Fibroblast of the aortic adventitia (primary cell): Measurements from ENCODE around the gene GPD1L. TPM values are rescaled to one million over a fixed set of nuclear protein-coding genes. Genes with fewer than 3 reads are reported as not detected.
A peak's percentile ranks its signal among the peaks of the same experiment; 100 is the strongest.
"Not testable (repeated sequence)": the region's sequence is repeated elsewhere in the genome, so short reads cannot be mapped to it uniquely, and the experiment has no call there.

Experiments
- DNase-seq: peaks from one replicate; pipeline ENCODE4 v3.0.0-alpha.2; 2010; ENCODE audit warnings: low read depth
- H3K4me3 ChIP-seq: 2 replicates; pipeline ENCODE4 v1.5.1; 2011; ENCODE audit warnings: low read depth, mild to moderate bottlenecking, control low read depth, low read length, moderate library complexity
- total RNA-seq: library from RNA; depleted of rRNA; stranded (reverse); fragments of >200 nt; gene quantifications from 2 replicates; pipeline ENCODE4 v1.2.3, GENCODE V29; 2012; ENCODE audit warnings: low replicate concordance
- TF ChIP-seq, protein P1 (sequence below): IDR thresholded peaks from 2 replicates; pipeline ENCODE4 v1.5.1; 2011; ENCODE audit warnings: mild to moderate bottlenecking, low read length, control low read depth, inconsistent platforms; ENCODE audit not compliant: insufficient read depth

The GPD1L gene
- 8.5 and 10.3 TPM in 2 replicates for total RNA-seq

DNA sequence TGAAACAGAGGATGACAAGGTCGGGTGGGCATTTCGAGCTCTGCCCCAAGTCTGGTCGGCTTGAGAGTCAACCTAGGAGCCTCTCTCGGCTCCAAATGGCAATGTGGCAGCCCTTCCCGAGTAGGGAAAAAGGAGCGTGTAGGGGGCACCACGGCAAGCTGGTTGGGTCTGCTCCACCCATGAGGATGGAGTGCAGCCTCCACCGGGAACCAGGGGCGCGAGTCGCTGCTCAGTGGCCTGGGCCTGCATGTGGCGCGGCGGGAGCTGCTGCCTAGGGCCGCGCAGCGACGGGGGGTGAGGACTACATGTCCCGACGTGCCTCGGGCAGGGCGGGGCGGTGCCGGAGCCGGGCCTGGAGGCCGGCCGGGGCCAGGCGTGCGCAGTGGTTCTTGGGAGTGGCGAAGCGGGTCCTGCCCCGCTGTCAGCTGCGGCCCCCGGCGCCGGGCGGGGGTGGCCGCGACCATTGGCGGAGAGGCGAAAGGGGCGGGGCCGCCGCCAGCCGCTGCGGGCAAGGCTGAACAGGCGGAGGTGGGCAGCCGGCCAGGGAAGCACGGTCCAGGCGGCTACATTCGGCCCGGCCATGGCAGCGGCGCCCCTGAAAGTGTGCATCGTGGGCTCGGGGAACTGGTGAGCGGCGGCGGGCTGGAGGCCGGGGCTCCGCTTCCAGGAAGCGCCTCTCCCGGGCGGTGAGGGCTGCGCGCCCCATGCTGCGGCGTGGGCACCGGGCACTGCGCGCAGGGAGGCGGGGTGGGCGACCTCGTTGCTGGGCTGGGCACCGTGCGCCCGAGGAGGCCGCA, at the start of gene GPD1L:
Gene GPD1L (plus strand): TSS at position 489 of the 797 bp plus-strand sequence. CDS start 92 bp downstream, at position 581.
- TF ChIP-seq, protein P1, sequence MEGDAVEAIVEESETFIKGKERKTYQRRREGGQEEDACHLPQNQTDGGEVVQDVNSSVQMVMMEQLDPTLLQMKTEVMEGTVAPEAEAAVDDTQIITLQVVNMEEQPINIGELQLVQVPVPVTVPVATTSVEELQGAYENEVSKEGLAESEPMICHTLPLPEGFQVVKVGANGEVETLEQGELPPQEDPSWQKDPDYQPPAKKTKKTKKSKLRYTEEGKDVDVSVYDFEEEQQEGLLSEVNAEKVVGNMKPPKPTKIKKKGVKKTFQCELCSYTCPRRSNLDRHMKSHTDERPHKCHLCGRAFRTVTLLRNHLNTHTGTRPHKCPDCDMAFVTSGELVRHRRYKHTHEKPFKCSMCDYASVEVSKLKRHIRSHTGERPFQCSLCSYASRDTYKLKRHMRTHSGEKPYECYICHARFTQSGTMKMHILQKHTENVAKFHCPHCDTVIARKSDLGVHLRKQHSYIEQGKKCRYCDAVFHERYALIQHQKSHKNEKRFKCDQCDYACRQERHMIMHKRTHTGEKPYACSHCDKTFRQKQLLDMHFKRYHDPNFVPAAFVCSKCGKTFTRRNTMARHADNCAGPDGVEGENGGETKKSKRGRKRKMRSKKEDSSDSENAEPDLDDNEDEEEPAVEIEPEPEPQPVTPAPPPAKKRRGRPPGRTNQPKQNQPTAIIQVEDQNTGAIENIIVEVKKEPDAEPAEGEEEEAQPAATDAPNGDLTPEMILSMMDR: peak; percentile 11

DNA sequence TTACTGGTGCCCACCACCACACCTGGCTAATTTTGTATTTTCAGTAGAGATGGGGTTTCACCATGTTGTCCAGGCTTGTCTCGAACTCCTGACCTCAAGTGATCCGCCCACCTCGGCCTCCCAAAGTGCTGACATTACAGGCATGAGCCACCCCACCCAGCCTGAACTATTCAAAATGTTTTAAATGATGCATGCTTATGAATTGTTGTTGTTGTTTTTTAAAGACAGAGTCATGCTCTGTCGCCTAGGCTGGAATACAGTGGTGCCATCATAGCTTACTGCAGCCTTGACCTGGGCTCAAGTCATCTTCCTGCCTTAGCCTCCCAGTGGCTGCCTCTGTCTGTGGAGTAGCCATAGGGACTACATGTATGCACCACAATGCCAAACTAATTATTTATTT, 48.0 kb upstream of the GPD1L start:
- not testable (repeated sequence) for DNase-seq

More for the DNA sequence above, at the start of gene GPD1L:
- peak; percentile 83 for DNase-seq
- peak within 1 kb of the TSS; percentile 75 for H3K4me3 ChIP-seq

DNA sequence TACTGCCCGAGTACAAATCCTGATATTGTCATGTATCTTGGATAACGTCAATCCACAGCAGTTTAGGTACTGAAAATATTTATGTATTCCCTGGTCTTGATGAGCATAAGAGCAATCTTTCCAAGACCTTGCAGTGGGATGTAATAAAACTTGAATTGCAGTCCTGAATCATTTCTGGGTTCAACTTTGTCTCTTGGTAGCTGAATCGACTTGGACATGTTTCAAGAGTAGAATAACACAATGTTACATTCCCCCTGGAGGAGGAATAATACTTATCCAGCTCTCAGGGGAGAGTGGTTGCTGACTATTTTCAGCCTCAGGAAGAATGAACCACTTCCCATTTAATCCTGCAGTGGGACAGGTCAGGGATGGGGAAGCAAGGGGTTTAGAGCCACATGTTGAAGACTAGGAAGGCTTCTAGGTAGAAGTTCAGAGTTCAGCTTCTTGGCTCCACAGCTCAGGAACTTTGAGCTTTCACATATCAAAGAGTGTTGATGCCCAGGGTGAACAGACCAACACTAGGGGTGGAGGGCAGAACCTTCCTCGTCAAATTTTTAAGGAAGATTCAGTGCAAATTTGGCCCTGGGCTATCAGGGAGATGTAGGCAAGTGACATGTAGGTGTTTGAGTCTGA, 43.4 kb upstream of the GPD1L start:
- TF ChIP-seq, protein P1: no peak
- no peak for DNase-seq
- no peak overlapping the region for H3K4me3 ChIP-seq

More for the DNA sequence above, 48.0 kb upstream of the GPD1L start:
- H3K4me3 ChIP-seq: not testable (repeated sequence)

DNA sequence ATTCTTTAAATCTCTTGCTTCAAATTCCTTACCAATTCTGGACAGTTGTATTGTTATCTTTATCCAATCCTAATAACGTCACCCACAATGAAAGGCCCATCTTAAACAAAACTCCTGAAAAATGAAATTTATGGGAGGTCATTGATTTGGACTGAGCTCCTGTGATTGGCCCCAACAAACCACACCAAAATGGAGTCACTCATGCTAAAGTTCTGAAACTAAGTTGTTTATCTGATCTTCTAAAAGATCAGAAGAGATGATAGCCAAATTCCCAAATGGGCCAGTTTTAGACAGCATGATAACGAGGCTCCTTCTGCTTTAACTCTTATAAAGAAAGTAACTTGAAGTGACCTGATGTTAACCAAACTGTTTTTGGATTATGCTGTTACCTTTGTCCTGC, 39.7 kb upstream of the GPD1L start:
- TF ChIP-seq, protein P1: no peak
- DNase-seq: no peak
- H3K4me3 ChIP-seq: no peak overlapping the region

DNA sequence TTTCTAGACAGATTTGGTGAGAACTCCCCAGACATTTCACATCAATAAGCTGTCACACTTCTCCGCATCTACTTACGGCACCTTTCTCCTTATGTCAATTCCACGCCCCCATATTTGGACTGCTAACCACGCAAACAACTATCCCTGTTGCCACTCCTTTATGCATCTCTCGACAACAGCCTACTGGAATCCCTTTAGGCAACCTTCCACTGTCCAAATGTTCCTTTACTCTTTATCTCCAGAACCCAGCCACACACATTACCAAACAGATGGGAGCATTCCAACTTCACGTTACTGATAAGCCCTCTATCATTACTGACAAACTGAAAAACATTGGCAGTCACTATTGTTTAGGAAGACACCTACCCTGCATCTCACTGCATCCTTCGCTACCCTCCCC, 32.2 kb upstream of the GPD1L start:
- not testable (repeated sequence) for DNase-seq, H3K4me3 ChIP-seq

DNA sequence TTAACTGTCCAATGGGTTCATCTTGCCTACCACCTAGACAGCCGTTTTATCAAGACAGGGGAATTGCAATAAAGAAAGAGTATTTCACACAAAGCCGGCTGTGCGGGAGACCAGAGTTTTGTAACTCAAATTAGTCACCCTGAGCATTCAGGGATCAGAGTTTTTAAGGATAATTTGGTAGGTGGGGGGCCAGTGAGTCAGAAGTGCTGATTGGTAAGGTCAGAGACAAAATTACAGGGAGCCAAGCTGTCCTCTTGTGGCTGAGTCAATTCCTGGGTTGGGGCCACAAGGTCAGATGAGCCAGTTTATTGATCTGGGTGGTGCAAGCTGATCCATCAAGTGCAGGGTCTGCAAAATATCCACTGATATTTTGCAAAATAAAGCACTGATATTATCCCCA, 29.9 kb upstream of the GPD1L start:
- DNase-seq: peak; percentile 11
- TF ChIP-seq, protein P1: no peak
- no peak overlapping the region for H3K4me3 ChIP-seq

DNA sequence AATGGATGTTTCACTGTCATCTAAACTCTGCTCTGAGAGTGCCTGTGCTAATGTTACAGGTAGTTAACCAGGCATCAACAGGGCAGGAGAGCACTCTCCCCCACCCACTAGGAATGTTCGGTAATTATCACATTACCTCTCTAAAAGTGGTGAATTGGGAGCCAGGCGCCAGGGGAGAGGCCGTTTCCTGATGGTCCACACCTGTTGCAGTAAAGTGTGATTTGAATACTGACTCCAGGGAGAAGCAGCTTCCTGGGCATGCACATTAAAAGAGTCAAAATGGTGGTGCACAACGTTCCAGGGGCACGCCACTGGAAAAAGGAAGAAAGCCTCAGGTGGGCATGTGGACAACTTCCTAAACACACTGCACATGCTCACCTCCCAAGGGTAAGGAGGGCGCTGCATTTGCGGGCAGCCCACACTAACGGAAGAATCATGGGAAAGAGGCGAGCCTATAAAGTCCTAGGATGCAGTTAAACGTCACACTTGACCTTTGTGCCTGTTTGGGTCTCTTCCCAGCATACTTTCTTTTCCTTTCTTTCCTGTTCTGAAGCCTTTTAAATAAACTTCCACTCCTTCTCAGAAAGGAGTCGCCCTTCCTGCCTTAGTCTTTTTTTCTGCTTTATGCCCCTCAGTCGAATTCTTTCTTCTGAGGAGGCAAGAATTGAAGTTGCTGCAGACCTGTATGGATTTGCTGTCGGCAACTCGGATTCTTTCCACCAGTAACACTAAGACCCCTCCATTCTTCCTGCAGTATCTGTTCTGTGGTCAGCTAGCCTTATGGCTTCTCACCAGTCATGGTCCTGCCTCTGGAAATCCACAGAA, 28.9 kb upstream of the GPD1L start:
- H3K4me3 ChIP-seq: no peak overlapping the region
- no peak for DNase-seq
- TF ChIP-seq, protein P1: no peak
